ENCODE results near the gene ARHGEF12.

ARHGEF12 gene

DNA sequence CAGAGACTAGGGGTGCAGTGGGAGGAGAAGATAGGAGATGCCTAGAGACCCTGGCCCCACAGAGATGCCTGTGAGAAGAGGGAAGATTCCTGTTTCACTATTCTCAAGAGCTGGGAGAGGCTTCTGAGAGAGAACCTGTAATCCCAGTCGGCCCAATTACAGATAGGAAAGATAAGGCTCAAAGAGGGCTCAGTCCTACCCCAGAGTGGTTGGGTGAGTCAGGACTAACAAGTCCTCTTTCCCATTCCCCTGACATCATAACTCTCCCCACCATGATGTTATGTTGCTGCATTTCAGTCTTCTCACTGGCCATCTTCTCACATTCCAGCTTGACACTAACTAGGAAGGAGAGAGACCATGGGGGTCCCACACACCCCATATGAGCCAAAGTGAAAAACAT, 17.9 kb downstream of the ARHGEF12 start:
- H3K9me3 ChIP-seq, result no peaks in the 10 kb centered on the region
- H3K4me1 ChIP-seq (ENCODE audit: control insufficient read depth in 1 of 2, insufficient read depth in 1 of 2, low read depth in 1 of 2, low read length in 1 of 2), result no peaks in the 10 kb centered on the region
- H3K4me3 ChIP-seq (ENCODE audit: low read depth in 1 of 2, low read length in 1 of 2), result no peak overlapping the region
- H3K27me3 ChIP-seq, result peaks cover 97% of the 10 kb centered on the region
- TF ChIP-seq, protein P1, sequence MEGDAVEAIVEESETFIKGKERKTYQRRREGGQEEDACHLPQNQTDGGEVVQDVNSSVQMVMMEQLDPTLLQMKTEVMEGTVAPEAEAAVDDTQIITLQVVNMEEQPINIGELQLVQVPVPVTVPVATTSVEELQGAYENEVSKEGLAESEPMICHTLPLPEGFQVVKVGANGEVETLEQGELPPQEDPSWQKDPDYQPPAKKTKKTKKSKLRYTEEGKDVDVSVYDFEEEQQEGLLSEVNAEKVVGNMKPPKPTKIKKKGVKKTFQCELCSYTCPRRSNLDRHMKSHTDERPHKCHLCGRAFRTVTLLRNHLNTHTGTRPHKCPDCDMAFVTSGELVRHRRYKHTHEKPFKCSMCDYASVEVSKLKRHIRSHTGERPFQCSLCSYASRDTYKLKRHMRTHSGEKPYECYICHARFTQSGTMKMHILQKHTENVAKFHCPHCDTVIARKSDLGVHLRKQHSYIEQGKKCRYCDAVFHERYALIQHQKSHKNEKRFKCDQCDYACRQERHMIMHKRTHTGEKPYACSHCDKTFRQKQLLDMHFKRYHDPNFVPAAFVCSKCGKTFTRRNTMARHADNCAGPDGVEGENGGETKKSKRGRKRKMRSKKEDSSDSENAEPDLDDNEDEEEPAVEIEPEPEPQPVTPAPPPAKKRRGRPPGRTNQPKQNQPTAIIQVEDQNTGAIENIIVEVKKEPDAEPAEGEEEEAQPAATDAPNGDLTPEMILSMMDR (IDR thresholded peaks at IDR 0.05), result no peak
- H3K27ac ChIP-seq, result no peak overlapping the region
- H3K36me3 ChIP-seq, result no peaks in the 10 kb centered on the region

DNA sequence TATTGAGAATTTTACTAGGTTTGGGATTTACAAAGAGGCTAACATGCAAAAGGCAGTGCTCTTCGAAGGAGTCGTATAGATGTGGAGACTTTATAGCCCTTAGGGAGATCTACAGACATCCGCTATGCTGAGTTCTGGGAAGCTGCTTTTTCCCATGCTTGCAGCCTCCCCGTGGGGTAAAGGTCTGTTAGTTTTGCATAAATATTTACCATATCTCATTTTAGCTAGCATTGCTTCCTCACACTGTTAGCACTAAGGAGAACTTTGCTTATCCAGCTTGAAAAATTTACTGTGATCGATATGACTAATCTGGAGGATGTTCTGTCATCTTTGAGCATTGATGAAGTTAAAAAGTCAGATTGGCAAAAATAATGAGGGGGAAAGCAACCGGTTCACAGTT, 18.6 kb downstream of the ARHGEF12 start:
- Histone ChIP-seq H3K9me3 (no peaks in the 10 kb centered on the region), H3K36me3 (no peaks in the 10 kb centered on the region), H3K4me3 (ENCODE audit: low read depth in 1 of 2, low read length in 1 of 2) (no peak overlapping the region), H3K27ac (no peak overlapping the region), H3K27me3 (peaks cover 97% of the 10 kb centered on the region), H3K4me1 (ENCODE audit: control insufficient read depth in 1 of 2, insufficient read depth in 1 of 2, low read depth in 1 of 2, low read length in 1 of 2) (no peaks in the 10 kb centered on the region)
- TF ChIP-seq, protein P1 (IDR thresholded peaks at IDR 0.05), result no peak

DNA sequence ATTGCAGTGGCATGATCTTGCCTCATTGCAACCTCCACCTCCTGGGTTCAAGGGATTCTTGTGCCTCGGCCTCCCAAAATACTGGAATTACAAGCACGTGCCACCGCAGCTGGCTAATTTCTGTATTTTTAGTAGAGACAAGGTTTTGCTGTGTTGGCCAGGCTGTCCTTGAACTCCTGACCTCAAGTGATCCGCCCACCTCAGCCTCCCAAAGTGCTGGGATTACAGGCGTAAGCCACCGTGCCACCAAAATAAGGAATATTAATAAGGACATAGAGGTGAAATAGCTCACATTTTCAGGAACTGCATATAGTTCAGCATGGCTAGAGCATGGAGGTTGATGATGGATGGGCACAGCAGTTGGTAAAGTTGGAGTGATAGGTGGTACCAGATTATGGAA, 21.4 kb downstream of the ARHGEF12 start:
- Histone ChIP-seq H3K4me1 (ENCODE audit: control insufficient read depth in 1 of 2, insufficient read depth in 1 of 2, low read depth in 1 of 2, low read length in 1 of 2) (no peaks in the 10 kb centered on the region), H3K27me3 (peaks cover 100% of the 10 kb centered on the region), H3K36me3 (no peaks in the 10 kb centered on the region), H3K4me3 (ENCODE audit: low read depth in 1 of 2, low read length in 1 of 2) (no peak overlapping the region), H3K9me3 (no peaks in the 10 kb centered on the region), H3K27ac (no peak overlapping the region)
- TF ChIP-seq, protein P1 (IDR thresholded peaks at IDR 0.05), result no peak

DNA sequence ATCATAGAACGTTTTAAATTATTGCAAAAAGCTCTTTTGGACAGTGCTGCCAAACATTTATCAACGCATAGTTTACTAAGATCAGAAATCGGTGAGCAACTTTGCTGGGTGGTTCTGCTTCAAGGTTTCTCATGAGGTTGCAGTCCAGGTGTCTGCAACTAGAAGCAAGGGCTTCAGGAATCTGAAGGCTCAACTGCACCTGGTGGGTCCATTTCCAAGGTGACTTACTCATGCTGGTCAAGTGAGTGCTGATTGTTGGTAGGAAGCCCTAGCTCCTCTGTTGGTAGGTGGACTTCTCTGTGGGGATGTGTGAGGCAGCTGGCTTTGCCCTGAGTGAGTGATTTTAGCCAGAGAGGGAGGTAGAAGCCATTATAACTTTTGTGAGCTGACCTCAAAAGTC, 22.5 kb downstream of the ARHGEF12 start:
- H3K27me3 ChIP-seq, result peaks cover 100% of the 10 kb centered on the region
- H3K4me3 ChIP-seq (ENCODE audit: low read depth in 1 of 2, low read length in 1 of 2), result no peak overlapping the region
- TF ChIP-seq, protein P1 (IDR thresholded peaks at IDR 0.05), result no peak
- H3K36me3 ChIP-seq, result no peaks in the 10 kb centered on the region
- no peak overlapping the region for H3K27ac ChIP-seq
- no peaks in the 10 kb centered on the region for H3K9me3 ChIP-seq
- H3K4me1 ChIP-seq (ENCODE audit: control insufficient read depth in 1 of 2, insufficient read depth in 1 of 2, low read depth in 1 of 2, low read length in 1 of 2), result no peaks in the 10 kb centered on the region

DNA sequence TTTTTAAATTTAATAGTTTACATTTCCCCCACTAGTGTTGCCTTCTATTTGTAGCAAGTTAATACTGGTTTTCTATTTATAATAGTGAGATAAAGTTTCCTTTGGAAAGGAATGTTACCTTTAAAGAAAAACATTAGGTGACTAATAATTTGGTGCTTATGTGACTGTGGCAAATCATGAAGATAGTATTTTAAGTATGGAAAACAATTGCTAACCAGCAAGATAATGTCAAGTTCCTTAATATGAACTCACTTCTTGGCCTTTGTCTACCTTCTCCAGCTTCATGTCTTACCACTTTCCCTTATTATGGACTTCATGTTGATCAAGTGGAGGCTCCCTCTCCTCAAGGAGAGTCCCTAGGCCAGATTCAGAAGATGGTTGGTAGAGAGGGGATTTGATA, 27.2 kb downstream of the ARHGEF12 start:
- Histone ChIP-seq H3K9me3 (no peaks in the 10 kb centered on the region), H3K27me3 (peaks cover 78% of the 10 kb centered on the region), H3K4me1 (ENCODE audit: control insufficient read depth in 1 of 2, insufficient read depth in 1 of 2, low read depth in 1 of 2, low read length in 1 of 2) (no peaks in the 10 kb centered on the region), H3K4me3 (ENCODE audit: low read depth in 1 of 2, low read length in 1 of 2) (no peak overlapping the region), H3K36me3 (no peaks in the 10 kb centered on the region), H3K27ac (no peak overlapping the region)
- TF ChIP-seq, protein P1 (IDR thresholded peaks at IDR 0.05), result no peak

DNA sequence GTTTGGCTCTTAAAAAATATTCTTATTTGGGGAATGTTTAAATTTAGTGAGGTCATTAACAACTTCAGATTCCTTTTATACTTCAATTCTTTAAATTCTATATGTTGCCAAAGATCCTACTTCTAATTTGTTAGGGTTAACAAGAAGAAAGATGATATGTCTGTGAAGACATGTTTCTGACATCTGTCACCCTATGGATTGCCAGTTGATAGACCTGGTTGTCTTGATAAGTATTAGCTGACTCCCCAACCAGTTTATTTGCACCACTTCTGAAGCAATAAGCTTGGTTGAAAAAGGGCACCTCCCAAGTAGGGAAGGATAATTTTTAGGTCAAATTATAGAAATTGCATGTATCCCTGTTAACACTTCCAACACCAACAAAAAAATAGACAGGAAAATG, 29.3 kb downstream of the ARHGEF12 start:
- no peaks in the 10 kb centered on the region for H3K4me1 ChIP-seq (ENCODE audit: control insufficient read depth in 1 of 2, insufficient read depth in 1 of 2, low read depth in 1 of 2, low read length in 1 of 2)
- no peak overlapping the region for H3K27ac ChIP-seq
- H3K4me3 ChIP-seq (ENCODE audit: low read depth in 1 of 2, low read length in 1 of 2), result no peak overlapping the region
- no peaks in the 10 kb centered on the region for H3K36me3 ChIP-seq
- peaks cover 67% of the 10 kb centered on the region for H3K27me3 ChIP-seq
- TF ChIP-seq, protein P1 (IDR thresholded peaks at IDR 0.05), result no peak
- no peaks in the 10 kb centered on the region for H3K9me3 ChIP-seq
